Activated CD8-positive, alpha-beta memory T cell treated with anti-CD3 and anti-CD28 coated beads for 36 hours (primary cell): Measurements from ENCODE around the gene R3HCC1L. TPM values are rescaled to one million over a fixed set of nuclear protein-coding genes. Genes with fewer than 3 reads are reported as not detected.

ENCODE experiments used
- CTCF ChIA-PET: fragments of 350-600 bp; sonication (Branson Sonifier 250); formaldehyde crosslinking; loops from one replicate; lab custom pipeline; 2021; ENCODE audit warnings: antibody characterized with exemption; lab: Charles Lee
- POLR2A ChIA-PET: fragments of 350-600 bp; sonication (Branson Sonifier 250); formaldehyde crosslinking; loops from one replicate; lab custom pipeline; 2021; ENCODE audit warnings: antibody characterized with exemption; lab: Charles Lee
- total RNA-seq, 2 experiments: library from RNA; stranded (reverse); gene quantifications; one replicate each; pipeline ENCODE4 v1.2.3, GENCODE V29; 2021

R3HCC1L gene
- total RNA-seq, 2 experiments from 2014 or later = 21.0 to 23.4 TPM

DNA sequence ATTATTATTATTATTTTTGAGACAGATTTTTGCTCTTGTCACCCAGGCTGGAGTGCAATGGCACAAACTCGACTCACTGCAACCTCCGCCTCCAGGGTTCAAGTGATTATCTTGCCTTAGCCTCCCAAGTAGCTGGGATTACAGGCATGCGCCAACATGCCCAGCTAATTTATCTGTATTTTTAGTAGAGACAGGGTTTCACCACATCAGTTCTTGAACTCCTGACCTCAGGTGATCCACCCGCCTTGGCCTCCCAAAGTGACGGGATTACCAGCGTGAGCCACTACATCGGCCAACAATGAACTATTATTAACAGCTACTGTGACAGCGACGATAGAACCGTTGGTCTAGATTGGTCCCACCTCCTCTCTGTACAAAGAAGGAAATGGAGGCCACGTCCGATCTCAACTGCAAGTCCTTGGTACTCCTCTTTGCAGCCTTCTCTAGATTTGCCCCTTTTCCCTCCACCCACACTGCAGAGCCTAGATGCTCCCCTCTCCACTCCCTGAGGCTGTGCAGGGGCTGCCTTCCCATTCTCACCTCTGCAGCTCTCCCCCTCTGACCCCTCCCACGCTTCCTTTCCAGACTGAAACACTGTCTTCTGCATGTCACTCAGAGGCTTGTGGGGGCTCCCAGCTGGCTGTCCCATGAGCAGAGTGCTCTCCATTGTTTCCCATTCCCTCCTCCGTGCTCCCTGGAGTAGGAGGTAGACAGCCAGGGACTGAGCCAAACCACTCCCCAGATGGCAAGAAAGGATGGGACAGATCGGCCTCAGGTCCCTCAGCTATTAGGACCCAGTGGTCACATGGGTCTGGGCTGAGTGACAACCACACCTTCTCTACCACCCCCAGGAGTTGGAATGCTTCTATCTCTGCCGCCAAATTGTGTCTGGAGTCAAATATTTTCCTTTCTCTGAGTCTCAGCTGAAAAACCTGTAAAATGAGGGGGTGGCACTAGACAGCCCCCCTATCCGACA lies 131.2 kb downstream of the R3HCC1L start:
- POLR2A ChIA-PET = no interaction called here
- CTCF ChIA-PET = interaction anchor here (0.8 kb wide), 1 partner anchor 43 kb away, joined by 3 read pairs; no protein-coding TSS in a partner anchor

DNA sequence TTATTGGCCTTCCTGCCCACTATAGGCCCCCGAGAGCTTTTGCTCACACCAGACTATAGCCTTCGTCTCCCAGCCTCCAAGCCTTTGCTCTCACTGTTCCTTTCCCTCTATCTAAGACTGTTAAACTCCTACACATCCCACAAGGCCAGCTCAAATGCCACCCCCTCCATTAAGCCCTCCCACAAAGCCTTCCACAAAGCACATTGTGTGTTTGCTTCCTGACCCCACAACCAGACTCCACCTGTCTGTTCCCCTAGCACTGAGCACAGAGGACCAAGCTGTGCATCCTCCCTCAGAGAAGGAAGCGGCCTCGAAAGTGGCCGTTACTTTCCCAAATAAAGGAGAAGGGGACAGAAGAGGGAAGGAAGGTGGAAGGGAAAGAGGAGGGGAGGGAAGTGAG lies 132.2 kb downstream of the R3HCC1L start:
- POLR2A ChIA-PET = no interaction called here
- CTCF ChIA-PET = no interaction called here

DNA sequence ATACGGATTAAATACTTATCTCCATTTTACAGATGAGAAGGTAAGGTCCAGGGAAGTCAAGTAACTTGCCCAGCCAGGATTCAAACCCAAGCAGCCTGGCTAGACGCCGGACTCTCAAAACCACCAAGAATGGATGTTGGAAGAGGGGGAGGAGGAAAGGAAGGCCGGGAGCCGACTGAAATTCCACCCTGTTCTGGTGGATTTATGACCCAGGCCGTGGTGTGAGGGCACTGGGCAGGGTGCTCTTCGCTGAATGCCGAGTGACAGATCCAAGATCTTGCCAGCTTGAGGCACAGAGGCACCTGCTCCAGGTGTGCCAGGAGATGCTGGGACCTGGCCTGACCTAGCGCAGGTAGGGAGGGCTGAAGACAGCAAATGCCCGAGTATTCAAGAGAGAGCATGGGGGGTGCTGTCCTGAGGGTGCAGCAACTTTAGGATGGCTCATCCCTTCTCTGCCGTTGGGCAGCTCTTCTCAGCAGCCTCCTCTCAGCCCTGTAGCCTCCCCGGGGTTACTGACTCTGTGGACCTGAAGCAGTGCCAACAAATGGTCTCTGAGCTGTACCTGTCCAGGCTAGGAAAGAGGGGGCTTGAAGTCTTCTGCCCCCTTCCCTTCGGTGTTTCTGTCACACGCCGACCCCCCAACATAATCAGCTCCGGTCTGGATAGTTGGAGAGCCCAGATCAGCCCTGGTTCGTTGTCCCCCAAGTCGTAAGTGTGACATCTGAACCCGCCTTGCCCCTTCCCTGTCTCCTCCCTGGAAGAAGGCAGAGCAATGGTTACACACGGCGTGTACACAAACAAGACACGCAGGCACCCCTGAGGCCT lies 132.8 kb downstream of the R3HCC1L start:
- CTCF ChIA-PET = no interaction called here
- POLR2A ChIA-PET = no interaction called here

DNA sequence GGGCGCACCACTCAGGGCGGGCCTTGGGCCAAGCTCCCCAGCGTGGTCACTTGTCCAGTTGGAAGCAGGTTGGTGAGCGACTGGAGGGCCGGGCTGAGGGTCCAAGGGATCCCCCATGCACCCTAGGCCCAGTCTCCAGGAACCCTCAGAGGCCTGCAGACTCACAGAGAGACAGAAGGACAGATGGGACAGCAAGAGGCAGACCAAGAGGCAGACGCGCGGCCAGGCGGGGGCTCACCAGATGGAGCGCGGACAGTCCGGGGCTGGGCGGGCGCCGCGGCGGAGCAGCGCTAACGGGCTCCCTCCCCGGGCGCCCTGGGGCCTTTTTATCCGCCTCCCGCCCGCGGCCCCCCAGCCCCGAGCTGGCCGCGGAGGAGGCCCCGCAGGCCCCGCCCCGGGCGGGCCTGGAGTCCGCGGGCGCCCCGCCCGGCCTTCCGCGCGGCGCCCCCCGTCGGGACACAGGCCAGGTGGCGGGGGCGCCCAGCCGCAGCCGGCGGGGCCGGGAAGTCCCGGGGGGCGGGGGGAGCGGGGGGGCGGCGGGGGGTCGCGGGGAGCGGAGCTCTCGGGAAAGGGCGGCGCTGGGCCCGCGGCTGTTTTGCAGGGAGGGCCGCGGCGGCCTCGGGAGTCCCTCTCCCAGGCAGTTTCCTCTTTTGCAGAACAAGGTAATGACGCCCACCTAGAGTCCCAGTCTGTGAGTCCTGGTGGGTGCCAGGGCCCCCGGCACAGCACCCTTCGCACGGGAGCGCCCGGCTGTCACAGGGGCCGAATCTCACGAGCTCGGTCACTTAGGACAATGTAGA lies 133.6 kb downstream of the R3HCC1L start, which contains the start of gene LOXL4:
LOXL4 (minus strand) TSS at position 301 of the 800 bp plus-strand sequence. CDS start 5,175 bp downstream, outside the sequence.
- POLR2A ChIA-PET = no interaction called here
- CTCF ChIA-PET = no interaction called here

DNA sequence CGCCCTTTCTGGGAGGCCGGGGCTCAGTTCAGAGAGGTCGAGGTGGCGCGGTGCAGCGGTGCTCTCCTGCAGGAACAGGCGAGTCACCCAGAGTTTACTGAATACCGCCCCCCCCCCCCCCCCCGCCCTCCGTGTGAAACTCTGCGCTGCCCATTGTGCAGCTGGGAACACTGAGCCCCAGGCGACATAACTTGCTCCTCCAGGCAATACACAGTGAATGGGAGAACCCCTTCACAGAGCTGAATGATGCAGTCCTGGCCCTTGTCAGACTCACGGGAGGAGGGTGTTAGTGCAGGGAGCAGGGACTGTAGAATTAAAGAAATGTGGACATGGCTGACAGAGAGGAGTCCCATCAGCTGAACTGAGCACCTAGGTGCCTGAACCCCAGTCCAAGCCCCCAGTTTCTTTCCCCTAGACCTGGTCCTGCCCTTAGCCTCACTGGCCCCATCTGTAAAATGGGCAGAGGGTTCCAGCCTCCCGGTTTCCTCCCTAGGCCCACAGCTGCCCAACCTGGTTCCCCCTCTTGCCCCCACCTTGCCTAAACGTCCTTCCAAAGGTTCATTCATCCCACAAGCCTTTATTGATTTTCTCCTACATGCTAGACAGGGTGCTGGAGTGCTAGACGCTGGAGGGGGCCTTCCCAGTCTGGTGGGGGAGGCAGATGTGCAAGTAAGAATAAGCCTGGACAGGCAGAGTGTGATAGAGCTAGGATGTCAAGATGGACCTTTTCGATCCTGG lies 134.4 kb downstream of the R3HCC1L start:
- ChIA-PET CTCF (no interaction called here), POLR2A (no interaction called here)

DNA sequence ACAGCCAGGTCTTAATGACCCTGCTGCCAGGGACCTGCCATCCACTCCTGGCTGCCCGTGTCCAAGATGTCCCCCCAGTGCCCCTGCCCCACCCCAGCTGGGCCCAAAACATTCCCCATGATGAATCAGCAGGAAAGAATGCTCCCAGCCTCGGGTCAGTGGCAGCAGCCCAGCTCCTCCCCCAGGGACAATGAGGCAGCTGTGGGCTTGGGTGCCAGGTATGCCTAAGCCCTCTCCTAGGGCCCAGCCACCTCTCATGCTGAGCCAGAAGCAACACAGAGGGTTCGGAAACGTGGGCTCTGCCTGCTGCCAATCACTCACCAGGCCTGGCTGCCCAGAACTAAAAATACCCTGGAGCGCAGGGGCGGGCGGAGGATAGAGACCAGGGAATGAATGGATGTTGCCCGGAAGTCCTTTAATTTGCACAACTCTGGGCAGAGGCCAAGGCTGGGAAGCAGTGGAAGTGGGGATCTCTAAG lies 135.0 kb downstream of the R3HCC1L start:
- ChIA-PET CTCF (no interaction called here), POLR2A (no interaction called here)

DNA sequence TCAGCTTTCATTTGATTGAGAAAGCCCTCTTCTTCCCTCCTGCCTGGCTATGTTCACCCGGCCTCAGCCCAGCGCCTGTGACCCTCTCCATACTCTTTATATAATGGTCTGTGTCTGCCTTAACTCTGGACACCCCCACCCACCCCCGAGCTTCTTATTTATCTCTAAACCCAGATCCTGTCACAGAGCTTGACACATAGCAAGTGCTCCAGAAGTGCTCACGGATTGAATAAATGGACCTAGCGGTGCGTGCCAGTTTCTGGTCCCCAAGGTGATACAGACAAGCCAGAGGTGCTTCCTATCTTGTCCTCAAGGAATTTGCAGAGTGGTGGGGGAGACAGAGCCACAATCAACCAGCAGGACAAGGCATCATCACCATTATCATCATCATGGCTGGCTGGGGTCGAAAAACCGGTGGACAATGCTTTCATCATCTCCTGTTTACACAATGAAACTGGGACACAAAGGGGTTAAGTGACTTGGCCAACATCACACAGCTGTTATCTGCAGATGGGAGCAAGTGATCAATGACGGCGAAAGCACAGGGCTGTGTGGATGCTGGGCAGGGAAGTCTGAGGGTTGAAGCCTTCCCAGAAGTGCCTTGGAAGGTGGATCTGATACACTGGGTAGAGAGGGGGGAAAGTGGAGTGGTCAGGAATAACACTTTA lies 135.8 kb downstream of the R3HCC1L start:
- ChIA-PET POLR2A (no interaction called here), CTCF (no interaction called here)

DNA sequence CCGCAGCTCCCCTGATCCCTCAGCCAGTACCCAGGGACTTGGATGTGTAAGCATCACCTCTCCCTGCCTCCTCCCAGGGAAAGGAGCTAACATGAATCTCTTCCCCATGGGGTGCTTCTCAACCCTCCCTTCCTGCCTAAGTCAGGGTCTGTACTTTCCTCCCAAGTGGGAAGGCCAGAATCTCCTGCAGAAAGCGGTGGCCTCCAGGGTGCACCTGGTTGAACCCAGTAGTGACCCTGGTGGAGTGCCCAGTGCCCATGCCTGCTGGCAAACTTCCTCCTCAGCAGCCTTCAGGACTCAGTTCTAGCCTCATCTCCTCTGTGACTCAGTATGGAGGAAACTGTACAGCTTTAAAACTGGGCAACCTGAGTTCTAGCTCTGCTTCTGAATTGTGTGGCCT lies 136.3 kb downstream of the R3HCC1L start:
- POLR2A ChIA-PET = no interaction called here
- CTCF ChIA-PET = interaction anchor here (0.6 kb wide), 1 partner anchor 751 kb away, joined by 3 read pairs; no protein-coding TSS in a partner anchor

DNA sequence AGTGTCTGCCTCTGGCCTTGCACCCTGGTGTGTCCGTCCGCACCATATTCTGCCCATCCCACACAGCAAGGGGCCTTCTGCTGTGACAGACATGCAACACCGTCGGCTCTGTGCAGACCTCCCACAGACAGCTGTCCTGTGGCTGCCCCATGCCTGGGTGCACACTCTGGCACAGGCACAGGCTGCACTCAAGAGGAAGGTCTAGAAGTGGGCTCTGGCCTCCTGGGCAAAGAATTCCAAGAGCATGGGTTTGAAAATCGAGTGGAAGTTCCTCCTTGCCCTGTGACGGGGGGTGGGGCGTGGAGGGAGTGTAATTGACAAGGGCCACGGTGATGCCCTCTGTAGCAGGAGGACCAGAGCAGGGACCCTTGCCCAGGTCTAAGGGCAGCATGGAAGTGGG lies 137.8 kb downstream of the R3HCC1L start:
- CTCF ChIA-PET = no interaction called here
- POLR2A ChIA-PET = no interaction called here

DNA sequence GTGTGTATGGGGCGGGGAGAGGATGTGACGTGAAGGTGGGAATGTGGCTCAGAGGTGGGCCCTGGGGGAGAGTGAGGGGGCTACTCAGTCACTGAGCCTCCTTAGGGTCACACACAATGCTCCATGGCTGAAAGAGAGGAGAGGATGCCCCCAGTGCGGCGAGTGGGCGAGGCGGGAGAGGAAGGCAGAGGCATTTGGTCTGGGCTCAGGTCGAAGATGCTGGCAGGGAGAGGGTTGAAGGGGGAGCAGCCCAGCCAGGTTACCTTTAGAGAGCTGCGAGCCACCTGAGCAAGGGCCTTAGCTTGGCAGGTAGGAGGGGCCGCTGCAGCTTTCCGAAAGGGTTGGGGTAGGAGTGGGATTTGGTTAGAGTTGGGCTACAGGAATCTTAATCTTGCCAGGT lies 138.2 kb downstream of the R3HCC1L start:
- POLR2A ChIA-PET = no interaction called here
- CTCF ChIA-PET = no interaction called here

DNA sequence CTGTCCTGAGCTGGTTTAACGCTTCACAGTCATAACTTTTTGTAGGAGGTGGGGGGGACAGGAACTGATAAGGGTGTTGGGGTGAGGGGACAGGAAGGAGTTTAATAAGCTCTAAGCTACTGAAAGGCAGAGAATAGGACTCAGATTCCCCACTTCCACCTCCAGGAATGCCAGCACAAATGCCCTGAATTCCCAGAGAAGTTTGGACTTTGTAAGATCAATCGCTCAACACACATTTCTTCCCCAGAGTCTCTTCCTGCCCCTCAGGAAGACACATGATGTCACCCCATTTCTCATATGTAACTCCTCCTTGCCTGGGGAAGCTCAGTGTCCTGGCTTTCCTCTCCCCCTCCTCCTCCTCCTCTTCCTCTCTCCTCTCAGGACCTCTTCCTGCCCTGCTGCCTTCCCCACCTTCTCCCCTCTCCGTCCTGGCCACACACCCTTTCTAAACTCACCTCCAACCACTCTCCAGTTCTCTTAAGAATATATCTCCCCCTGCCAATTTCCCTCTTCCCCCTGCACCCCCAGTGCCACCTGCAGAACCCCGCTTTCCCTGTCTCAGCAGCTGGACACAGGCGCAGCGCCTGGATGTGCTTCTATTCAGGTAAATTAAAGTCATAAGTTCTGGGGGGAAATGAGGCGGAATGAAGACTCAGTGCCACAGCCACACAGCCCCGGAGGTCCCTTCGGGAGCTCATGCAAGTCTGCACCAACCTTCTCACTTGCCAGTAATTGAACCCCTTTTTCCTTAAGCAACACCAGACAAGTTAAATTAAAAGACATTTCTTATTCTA lies 138.8 kb downstream of the R3HCC1L start:
- POLR2A ChIA-PET = no interaction called here
- CTCF ChIA-PET = no interaction called here

DNA sequence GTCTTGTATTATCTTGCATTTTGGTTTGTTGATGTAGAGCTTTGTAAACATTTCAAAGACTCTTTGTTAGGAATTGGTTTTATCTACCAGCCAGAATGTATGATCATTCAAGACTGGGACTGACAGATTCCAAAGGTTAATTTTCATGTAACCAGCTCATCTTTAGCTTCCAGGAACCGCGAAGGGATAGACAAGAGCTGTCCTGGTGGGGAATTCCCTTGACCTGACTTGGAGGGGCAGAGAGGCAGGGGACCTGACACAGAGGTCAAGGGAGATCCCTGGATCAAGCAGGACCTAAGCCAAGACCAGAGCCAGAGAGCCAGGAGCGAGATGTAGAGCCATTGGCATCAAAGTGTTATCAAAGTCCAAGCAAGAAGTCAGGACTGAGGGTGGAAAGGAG lies 140.1 kb downstream of the R3HCC1L start:
- POLR2A ChIA-PET = no interaction called here
- CTCF ChIA-PET = no interaction called here

DNA sequence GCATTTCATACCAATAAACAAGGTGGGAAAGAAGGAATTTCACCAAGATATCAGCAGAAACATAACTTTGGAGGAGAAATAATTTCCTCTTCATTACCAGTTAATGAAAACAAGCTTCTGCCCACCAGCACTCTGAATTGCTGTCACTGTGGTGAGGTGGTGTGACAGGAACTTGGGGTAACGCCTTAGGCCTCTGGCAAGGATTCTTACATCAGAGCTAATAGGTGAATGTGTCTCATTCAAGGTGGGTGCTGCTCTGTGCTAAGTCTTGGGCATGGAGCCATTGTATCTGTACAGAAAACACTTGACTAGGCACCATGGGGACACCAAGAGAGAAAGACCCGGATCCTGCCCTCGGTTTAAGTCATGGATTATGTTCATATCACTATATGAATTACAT lies 141.9 kb downstream of the R3HCC1L start:
- ChIA-PET CTCF (no interaction called here), POLR2A (no interaction called here)

DNA sequence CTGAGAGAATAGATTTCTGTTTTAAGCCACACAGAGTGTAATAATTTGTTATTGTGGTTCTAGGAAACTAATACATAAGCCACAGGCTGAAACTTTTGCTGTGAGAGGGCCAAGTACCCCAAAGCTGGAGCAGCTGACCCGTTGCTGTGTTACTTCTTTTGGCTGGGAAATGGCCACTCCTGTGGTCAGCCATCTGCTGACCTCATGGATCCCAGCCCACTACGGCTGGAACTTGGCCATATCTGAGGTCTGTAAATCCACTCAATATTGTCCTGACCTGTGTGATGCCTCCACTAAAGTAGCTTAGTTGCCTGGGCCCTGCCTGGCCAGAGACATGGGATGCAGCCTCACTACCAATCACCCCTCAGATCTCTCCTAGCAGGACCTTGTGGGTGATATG lies 151.0 kb downstream of the R3HCC1L start:
- ChIA-PET CTCF (no interaction called here), POLR2A (no interaction called here)

DNA sequence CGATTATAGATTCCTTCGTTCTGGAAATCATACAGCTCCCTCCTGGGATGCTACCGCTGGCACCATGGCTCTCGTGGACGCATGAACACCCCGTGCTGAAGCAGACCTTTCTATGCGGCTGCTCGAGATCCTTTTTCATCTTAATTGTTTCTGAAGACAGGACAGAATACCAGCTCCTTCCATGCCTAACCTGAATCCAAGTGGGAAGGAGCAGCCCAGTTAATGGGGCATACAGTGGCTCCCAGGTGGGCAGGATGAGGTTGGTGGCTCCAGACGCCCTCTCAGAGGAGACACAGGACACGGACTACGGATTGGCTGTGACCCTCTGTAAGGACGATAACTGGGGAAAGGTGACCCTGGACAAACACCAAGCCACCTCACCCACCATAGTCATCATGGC lies 152.0 kb downstream of the R3HCC1L start:
- POLR2A ChIA-PET = no interaction called here

DNA sequence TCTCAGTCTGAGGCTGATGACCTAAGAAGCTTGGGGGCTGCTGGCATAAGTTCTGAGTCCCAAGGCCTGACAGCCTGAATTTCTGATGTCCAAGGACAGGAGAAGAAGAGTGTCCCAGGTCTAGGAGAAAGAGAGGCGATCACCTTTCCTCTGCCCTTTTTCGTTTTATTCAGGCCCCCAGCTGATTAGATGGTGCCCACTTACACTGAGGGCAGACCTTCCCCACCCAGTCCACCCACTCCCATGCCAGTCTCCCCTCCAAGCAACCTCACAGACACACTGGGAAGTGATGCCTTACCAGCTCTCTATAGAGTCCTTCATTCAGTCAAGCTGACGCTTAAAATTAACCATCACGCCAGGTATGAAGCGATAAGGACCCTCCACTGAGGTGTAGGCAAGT lies 152.9 kb downstream of the R3HCC1L start:
- CTCF ChIA-PET = no interaction called here
- POLR2A ChIA-PET = no interaction called here

More for the DNA sequence above, 152.0 kb downstream of the R3HCC1L start:
- CTCF ChIA-PET = no interaction called here

DNA sequence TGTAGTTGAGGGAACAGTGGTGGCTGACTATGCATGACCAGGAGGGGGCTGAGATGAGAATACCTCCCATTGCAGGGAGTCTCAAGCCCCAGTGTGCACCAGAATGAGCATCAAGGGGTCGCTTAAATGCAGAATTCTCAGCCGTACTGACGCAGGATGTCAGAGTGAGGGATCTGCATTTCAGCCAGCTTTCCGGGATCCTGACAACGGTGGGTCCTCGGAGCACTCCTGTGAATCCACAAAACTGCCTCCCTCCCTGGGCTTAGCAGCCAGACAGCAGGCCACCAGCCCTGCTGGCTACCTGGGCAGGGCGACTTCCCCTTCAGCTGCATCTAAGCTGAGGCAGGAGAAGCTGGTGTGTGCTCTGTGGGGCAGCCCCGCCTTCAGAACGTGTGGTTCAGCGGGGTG lies 155.3 kb downstream of the R3HCC1L start:
- CTCF ChIA-PET = no interaction called here
- POLR2A ChIA-PET = no interaction called here
